CD4-positive, alpha-beta T cell treated with Interleukin-15 for 1 hour (primary cell): ENCODE data around the gene HES5.
A peak's percentile ranks its signal among the peaks of the same experiment; 100 is the strongest.

Experiments
- DNase-seq: peaks from one replicate; pipeline ENCODE4 v3.0.0-alpha.2; 2020

HES5 gene

GRCh38 chr1:2546515-2547209, 16.6 kb upstream of the HES5 start:
- DNase-seq, result peak; percentile 90

GRCh38 chr1:2545754-2546514, 15.9 kb upstream of the HES5 start:
- peak; percentile 95 for DNase-seq

GRCh38 chr1:2544875-2545640, 15.0 kb upstream of the HES5 start:
- DNase-seq, result no peak

GRCh38 chr1:2544093-2544874, 14.2 kb upstream of the HES5 start:
- no peak for DNase-seq

GRCh38 chr1:2543543-2544092, 13.6 kb upstream of the HES5 start:
- DNase-seq, result peak; percentile 36

- no peak for DNase-seq
Measured at GRCh38 chr1:2542246-2542915, 12.3 kb upstream of the HES5 start.

GRCh38 chr1:2541619-2542245, 11.7 kb upstream of the HES5 start:
- no peak for DNase-seq

- DNase-seq, result no peak
Measured at GRCh38 chr1:2540816-2541492, 10.9 kb upstream of the HES5 start.

GRCh38 chr1:2539312-2539907, 9.3 kb upstream of the HES5 start:
- peak; percentile 27 for DNase-seq

GRCh38 chr1:2538872-2539271, 8.8 kb upstream of the HES5 start:
- no peak for DNase-seq

- no peak for DNase-seq
Measured at GRCh38 chr1:2538376-2538775, 8.3 kb upstream of the HES5 start.

- no peak for DNase-seq
Measured at GRCh38 chr1:2537784-2538115, 7.7 kb upstream of the HES5 start.

GRCh38 chr1:2535981-2536380, 5.9 kb upstream of the HES5 start:
- DNase-seq, result no peak

GRCh38 chr1:2535455-2535854, 5.4 kb upstream of the HES5 start:
- no peak for DNase-seq

- no peak for DNase-seq
Measured at GRCh38 chr1:2534687-2535441, 4.8 kb upstream of the HES5 start.

GRCh38 chr1:2534315-2534686, 4.2 kb upstream of the HES5 start:
- no peak for DNase-seq

GRCh38 chr1:2533365-2533764, 3.3 kb upstream of the HES5 start:
- no peak for DNase-seq

- DNase-seq, result no peak
Measured at GRCh38 chr1:2532485-2533160, 2.6 kb upstream of the HES5 start.
